ENCODE measurements around the gene FGF12. TPM values are rescaled to one million over a fixed set of nuclear protein-coding genes. Genes with fewer than 3 reads are reported as not detected.

FGF12 gene
- total RNA-seq, 1 donor from 2014 or later: 7.0 TPM

GRCh38 chr3:192444791-192445106, 282.6 kb downstream of the FGF12 start:
- H3K27me3 Mint-ChIP-seq (ENCODE audit: insufficient read depth, low read depth): no peaks in the 10 kb centered on the region

GRCh38 chr3:192444096-192444790, 283.1 kb downstream of the FGF12 start:
- H3K27ac ChIP-seq: no peak overlapping the region
- H3F3A ChIP-seq (ENCODE audit: low read depth): no peaks in the 10 kb centered on the region
- Mint-ChIP-seq H3K27ac (peak overlapping the region; percentile 13), H3K36me3 (no peaks in the 10 kb centered on the region), H3K4me3 (no peak overlapping the region), H3K9me3 (no peaks in the 10 kb centered on the region), H3K4me1 (peaks cover 19% of the 10 kb centered on the region), H3K27me3 (ENCODE audit: insufficient read depth, low read depth) (no peaks in the 10 kb centered on the region)
- H3K79me2 ChIP-seq (ENCODE audit: low read depth): no peaks in the 10 kb centered on the region
- no peaks in the 10 kb centered on the region for H4K20me1 ChIP-seq (ENCODE audit: low read depth)
- no peak overlapping the region for H3K4me3 ChIP-seq
- H3K27me3 ChIP-seq: no peaks in the 10 kb centered on the region
- H3K9ac ChIP-seq: no peak overlapping the region
- no peaks in the 10 kb centered on the region for H3K9me3 ChIP-seq (ENCODE audit: low read depth)
- H3K36me3 ChIP-seq: no peaks in the 10 kb centered on the region
- H3K4me1 ChIP-seq: peaks cover 5% of the 10 kb centered on the region
- peak overlapping the region; percentile 20 for H2AFZ ChIP-seq (replicated peaks)
- no peak overlapping the region for H3K4me2 ChIP-seq
- peak; percentile 76 for DNase-seq (ENCODE audit: low spot score)
- TF ChIP-seq EZH2phosphoT487 (IDR thresholded peaks at IDR 0.05): no peak
- peak; percentile 100 for TF ChIP-seq CTCF (IDR thresholded peaks at IDR 0.05)
- no peak for TF ChIP-seq EZH2 (IDR thresholded peaks at IDR 0.05)

More at GRCh38 chr3:192444791-192445106, 282.6 kb downstream of the FGF12 start:
- Histone ChIP-seq H3K36me3 (no peaks in the 10 kb centered on the region), H3K27me3 (no peaks in the 10 kb centered on the region), H2AFZ (replicated peaks) (peak overlapping the region; percentile 20), H3K4me1 (peaks cover 5% of the 10 kb centered on the region), H4K20me1 (ENCODE audit: low read depth) (no peaks in the 10 kb centered on the region), H3K27ac (no peak overlapping the region), H3K4me3 (no peak overlapping the region), H3K79me2 (ENCODE audit: low read depth) (no peaks in the 10 kb centered on the region), H3K9me3 (ENCODE audit: low read depth) (no peaks in the 10 kb centered on the region), H3K4me2 (no peak overlapping the region), H3F3A (ENCODE audit: low read depth) (no peaks in the 10 kb centered on the region), H3K9ac (no peak overlapping the region)
- DNase-seq (ENCODE audit: low spot score): no peak
- no peaks in the 10 kb centered on the region for H3K9me3 Mint-ChIP-seq
- no peak for TF ChIP-seq EZH2phosphoT487 (IDR thresholded peaks at IDR 0.05)
- no peak for TF ChIP-seq CTCF (IDR thresholded peaks at IDR 0.05)
- no peak for TF ChIP-seq EZH2 (IDR thresholded peaks at IDR 0.05)
- H3K4me3 Mint-ChIP-seq: no peak overlapping the region
- no peaks in the 10 kb centered on the region for H3K36me3 Mint-ChIP-seq
- no peak overlapping the region for H3K27ac Mint-ChIP-seq
- peaks cover 19% of the 10 kb centered on the region for H3K4me1 Mint-ChIP-seq

GRCh38 chr3:192435241-192435640, 292.1 kb downstream of the FGF12 start:
- H3K9ac ChIP-seq: no peak overlapping the region
- no peak overlapping the region for H3K4me3 ChIP-seq
- Mint-ChIP-seq H3K27ac (no peak overlapping the region), H3K9me3 (peaks cover 4% of the 10 kb centered on the region), H3K4me1 (peaks cover 8% of the 10 kb centered on the region), H3K27me3 (ENCODE audit: insufficient read depth, low read depth) (no peaks in the 10 kb centered on the region), H3K36me3 (no peaks in the 10 kb centered on the region), H3K4me3 (no peak overlapping the region)
- peak; percentile 28 for DNase-seq (ENCODE audit: low spot score)
- H3K4me2 ChIP-seq: no peak overlapping the region
- H3K27ac ChIP-seq: no peak overlapping the region
- H3K36me3 ChIP-seq: no peaks in the 10 kb centered on the region
- no peaks in the 10 kb centered on the region for H3F3A ChIP-seq (ENCODE audit: low read depth)
- no peaks in the 10 kb centered on the region for H4K20me1 ChIP-seq (ENCODE audit: low read depth)
- H3K79me2 ChIP-seq (ENCODE audit: low read depth): no peaks in the 10 kb centered on the region
- no peak for TF ChIP-seq CTCF (IDR thresholded peaks at IDR 0.05)
- no peak for TF ChIP-seq EZH2 (IDR thresholded peaks at IDR 0.05)
- TF ChIP-seq EZH2phosphoT487 (IDR thresholded peaks at IDR 0.05): no peak
- H3K9me3 ChIP-seq (ENCODE audit: low read depth): no peaks in the 10 kb centered on the region
- no peaks in the 10 kb centered on the region for H3K27me3 ChIP-seq
- H2AFZ ChIP-seq (replicated peaks): no peak overlapping the region
- H3K4me1 ChIP-seq: peaks cover 7% of the 10 kb centered on the region
